OCI-LY7 (cell line): ENCODE results near the gene MAP3K10.

Source experiments
- EZH2phosphoT487 ChIP-seq: fragments of 200-600 bp; sonication (generic); IDR thresholded peaks from 2 replicates; pipeline ENCODE4 v1.6.1; 2018; ENCODE audit warnings: low read depth, borderline replicate concordance, mild to moderate bottlenecking, mixed run types, antibody characterized with exemption, low read length, moderate library complexity, mixed read lengths
- TF ChIP-seq, protein P1 (sequence below): fragments of 200-600 bp; sonication (generic); conservative IDR thresholded peaks from 2 replicates; pipeline ENCODE4 v1.5.1; 2014; ENCODE audit warnings: mild to moderate bottlenecking, antibody characterized with exemption, low read length, moderate library complexity, mixed read lengths

DNA sequence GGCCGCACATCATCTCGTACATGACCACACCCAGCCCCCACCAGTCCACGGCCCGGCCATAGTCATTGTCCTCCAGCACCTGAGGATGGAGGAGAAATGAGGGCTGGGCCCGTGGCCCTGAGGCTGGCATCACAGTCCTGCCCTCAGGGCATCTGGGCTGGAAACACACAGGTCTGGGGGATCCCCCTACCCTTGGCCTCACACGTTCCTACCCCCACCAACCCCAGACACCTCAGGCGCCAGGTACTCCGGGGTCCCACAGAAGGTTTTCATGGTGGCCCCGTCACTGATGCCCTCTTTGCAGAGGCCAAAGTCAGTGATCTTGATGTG is 44.8 kb downstream of the MAP3K10 start:
- TF ChIP-seq, protein P1, sequence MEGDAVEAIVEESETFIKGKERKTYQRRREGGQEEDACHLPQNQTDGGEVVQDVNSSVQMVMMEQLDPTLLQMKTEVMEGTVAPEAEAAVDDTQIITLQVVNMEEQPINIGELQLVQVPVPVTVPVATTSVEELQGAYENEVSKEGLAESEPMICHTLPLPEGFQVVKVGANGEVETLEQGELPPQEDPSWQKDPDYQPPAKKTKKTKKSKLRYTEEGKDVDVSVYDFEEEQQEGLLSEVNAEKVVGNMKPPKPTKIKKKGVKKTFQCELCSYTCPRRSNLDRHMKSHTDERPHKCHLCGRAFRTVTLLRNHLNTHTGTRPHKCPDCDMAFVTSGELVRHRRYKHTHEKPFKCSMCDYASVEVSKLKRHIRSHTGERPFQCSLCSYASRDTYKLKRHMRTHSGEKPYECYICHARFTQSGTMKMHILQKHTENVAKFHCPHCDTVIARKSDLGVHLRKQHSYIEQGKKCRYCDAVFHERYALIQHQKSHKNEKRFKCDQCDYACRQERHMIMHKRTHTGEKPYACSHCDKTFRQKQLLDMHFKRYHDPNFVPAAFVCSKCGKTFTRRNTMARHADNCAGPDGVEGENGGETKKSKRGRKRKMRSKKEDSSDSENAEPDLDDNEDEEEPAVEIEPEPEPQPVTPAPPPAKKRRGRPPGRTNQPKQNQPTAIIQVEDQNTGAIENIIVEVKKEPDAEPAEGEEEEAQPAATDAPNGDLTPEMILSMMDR: no peak
- TF ChIP-seq EZH2phosphoT487: no peak
